HG03457 (cell line): ENCODE results near the gene TXNRD2.

Experiments used
- ATAC-seq: cut with Tn5 transposase; IDR thresholded peaks from one replicate; pipeline ENCODE4 v1.9.1; 2021; ENCODE audit warnings: moderate number of reproducible peaks; ENCODE audit not compliant: unreplicated experiment

Gene TXNRD2

DNA sequence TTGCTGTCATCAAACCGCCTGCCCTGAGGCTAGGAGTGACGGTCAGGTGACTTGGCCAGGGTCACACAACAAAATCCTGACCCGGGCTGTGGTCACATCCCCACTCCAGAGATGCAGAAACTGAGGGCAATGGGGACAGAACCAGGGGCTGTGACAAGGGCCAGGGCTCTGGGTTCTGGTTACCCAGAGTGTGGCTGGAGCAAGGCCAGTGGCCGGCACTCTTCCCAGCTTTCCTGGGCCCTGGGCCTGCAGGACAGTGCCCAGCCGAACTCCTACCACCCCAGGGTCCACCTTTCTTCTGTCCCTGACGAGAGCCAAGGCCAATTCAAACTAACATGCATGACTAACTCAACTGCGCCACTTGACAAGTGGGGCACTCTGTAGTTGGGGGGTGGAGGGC is 39.1 kb upstream of the TXNRD2 start:
- ATAC-seq: no peak

DNA sequence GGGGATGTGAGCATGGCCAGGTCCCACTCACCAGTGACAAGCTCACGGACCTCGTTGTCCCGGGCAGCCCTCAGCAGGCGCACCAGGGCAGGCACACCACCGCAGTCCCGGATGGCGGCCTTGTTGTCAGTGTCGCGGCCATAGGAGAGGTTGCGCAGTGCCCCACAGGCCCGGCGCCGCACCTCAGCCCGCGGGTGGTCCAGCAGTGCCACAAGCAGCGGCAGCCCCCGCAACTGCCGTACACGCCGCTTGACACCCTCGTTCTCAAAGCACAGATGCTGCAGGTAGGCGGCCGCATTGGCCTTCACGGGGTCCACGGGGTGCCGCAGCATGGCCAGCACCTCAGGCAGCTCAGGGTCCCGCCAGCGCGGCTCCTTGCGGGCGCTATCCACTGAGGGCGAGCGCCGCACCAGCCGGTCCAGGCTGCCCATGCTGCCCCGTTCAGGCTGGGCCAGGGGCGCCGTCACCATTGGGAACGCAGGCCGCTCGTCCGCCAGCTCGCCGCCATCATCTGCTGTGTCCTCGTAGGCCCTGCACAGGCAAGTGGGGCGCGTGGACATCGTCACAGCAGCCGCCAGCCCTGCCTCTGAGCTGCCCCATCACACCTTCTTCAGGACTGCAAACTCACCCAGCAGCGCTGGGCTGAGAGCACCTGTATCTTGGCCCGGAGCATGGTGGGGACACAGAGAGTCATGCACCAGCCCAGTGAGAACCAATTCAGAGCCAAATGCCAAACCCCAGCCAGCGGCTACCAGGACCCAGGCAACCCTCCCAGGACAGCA is 38.3 kb upstream of the TXNRD2 start:
- no peak for ATAC-seq

DNA sequence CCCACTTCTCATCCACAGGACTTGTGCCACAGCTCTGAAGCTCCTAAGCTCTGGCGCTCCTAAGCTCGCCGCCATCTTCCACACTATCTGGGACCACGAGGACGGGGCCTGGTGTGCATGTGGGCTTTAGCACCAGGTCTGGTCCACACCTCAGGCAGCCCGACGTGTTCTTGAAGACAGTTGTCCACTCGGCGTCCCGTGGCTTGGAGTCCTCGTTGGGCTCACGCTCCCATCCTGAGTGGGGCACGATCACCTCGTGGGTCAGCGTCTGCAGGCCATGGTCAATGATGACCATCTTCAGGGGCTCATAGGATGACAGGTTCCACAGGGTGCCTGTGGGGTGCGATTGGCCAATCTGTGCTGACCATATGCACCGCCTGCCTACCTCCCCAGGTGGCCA is 37.1 kb upstream of the TXNRD2 start:
- ATAC-seq: no peak

DNA sequence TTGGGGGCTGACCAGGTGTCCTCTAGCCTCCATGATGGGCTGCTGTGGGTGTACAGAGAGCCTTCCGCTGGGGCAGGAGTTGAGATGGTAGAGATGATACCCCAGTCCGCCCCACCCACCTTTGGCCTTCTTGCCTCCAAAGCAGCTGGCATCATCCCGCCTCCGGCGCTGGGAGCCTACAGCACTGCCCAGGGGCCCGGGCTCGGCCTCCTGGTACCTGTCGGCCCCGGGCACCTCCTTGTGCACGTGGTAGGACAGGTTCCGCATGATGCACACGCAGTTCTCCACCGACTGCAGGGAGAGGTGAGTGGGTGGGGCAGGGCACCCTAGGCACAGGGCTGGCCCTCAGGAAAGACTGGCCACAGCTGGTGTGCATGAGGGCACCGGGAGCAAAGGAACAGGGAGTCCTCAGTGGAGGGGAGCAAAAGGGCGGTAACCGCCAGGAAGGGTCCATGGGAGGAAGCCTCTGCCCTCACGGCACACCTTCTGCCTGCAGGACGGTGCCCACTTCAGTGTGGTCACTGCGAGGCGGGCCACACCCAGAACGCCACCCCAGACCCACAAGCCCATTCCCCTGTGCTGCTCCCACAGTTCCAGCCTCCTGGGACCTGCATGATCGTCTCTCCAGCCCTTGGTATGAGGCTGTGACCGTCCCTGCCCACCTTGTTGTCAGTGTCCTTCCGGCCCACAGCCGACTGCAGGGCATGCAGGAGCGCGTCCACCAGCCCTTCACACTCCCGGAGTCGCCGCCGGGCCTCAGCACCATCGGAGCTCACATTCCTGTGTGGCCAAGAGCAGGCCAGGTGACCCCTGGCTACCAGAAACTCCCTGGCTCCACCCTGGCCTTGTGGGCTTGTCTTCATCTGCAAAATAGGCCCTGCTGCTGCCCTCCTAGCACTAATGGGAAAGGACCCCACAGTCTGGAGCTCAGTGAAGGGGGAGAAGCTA is 36.0 kb upstream of the TXNRD2 start:
- no peak for ATAC-seq

DNA sequence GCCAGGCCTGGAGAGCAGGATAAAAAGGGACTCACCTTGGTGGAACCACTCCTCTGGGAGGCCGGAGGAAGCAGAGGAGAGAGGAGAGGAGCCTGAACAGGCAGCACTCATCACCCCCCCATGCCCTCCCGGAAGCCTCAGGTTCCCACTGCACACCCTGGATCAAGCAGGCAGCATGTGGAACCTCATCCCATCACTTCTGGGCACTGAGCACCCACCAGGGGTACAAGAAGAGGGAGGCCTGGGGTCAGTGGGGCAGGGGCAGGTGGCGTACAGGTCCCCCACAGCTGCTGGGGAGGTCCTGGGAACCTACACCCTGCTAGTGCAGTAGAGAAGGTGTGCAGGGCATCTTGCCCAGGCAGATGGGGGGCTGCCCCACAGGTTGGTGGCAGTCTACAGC is 35.1 kb upstream of the TXNRD2 start:
- ATAC-seq: no peak

DNA sequence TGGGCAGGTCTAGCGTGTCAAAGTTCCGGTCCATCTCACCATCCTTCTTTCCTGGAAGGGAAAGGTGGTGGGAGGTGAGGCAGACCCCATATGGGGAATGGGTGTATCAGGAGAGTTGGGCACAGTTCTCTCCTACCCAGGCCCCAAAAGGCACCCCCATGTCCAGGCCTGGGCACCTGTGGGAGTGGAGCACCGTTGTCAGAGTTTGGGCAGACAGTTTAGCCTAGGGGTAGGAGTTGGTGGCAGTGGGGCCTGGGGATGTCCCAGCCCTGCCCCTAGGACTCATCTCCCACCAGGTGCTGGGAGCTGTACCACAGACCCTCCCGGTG is 34.1 kb upstream of the TXNRD2 start:
- ATAC-seq: no peak

DNA sequence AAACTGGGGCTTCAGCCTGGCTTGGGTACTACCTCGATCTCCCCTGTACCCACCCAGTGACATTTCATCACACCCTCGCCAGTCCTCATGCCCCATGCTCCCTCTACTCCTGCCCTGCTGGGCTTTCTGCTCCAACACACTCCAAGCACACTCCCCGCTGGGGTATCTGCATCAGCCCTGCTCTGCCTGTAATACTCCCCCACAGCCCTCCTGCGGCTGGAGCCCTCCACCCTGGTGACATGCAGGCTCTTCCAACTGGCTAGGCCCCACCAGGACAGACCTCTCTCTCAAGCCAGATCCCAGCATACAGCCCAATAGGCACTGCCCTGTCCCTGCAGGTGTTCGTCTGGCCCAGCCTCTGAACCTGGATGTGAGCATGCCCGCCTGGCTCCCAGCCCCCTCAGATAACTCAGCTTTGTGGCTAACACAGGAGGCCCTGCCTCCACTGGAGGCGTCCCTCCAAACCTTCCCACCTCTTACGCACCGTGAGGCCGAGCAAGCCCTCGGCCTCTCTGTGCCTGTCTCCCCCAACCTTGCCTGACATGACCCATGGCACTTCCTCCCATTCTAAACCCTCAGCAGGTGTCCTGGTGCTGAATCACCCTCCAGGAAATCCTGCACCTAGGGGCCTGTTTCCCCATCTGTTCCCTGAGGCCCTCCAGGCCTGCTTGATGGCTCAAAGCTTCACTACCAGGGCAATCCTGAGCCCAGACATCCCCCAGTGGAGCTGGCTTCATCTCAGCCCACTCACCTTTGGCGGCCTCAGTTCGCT is 33.5 kb upstream of the TXNRD2 start:
- ATAC-seq: no peak

DNA sequence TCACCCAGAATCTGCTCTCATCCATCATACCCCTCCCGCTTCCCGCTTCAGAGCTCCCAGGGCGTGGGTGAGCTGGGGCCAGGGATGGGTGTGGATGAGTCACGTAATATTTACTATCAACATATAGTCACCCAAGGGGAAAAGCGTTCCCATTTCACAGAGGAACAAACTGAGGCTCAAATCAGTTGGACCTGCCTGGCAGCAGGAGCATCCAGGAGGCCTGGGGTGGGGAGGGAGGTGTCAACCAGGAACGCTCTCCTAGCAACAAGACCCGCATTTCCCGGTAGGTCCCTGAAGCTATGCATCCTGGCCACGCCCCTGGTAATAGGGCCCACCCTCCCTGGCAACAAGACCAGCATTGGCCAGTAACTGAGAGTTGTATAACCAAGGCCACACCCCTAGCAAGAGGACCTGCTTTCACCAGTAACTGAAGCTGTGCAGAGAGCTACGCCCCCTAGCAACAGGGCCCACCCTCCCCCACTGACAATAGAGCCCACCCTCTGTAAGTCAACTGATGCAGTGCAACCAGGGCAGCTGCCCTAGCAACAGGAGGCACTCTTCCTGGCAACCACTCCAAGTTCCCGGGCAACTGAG is 32.7 kb upstream of the TXNRD2 start:
- no peak for ATAC-seq

DNA sequence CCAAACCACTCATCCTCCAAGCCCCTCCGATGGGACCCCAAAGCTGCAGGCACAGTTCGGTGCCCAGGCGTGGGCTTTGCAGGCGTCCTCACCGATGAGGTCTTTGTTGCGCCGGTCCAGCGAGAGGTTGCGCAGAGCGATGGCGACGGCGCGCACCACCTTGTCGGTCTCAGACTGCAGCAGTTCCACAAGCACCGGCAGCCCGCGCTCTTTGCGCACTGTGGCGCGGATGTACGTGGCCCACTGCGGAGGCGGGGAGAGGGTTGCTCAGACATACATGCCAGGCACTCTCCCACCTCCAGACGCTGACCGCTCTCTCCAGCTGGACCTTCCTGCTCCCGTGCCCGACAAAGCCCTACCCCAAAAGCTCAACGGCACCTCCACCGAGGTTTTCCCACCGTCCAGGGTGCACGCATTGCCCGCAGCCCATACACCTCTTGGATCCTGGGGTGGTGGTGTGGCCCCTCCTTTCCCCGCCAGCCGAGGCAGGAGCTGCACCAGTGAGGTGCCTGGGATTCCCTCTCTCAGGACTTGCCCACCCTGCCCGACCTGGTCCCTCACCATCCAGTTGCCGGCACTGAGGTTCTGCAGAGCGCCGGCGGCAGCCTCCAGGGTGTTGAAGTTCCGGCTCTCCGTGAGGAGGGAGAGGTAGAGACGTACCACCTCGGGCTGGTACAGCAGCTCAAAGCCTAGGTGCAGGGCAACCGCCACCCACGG is 32.1 kb upstream of the TXNRD2 start:
- ATAC-seq: no peak

DNA sequence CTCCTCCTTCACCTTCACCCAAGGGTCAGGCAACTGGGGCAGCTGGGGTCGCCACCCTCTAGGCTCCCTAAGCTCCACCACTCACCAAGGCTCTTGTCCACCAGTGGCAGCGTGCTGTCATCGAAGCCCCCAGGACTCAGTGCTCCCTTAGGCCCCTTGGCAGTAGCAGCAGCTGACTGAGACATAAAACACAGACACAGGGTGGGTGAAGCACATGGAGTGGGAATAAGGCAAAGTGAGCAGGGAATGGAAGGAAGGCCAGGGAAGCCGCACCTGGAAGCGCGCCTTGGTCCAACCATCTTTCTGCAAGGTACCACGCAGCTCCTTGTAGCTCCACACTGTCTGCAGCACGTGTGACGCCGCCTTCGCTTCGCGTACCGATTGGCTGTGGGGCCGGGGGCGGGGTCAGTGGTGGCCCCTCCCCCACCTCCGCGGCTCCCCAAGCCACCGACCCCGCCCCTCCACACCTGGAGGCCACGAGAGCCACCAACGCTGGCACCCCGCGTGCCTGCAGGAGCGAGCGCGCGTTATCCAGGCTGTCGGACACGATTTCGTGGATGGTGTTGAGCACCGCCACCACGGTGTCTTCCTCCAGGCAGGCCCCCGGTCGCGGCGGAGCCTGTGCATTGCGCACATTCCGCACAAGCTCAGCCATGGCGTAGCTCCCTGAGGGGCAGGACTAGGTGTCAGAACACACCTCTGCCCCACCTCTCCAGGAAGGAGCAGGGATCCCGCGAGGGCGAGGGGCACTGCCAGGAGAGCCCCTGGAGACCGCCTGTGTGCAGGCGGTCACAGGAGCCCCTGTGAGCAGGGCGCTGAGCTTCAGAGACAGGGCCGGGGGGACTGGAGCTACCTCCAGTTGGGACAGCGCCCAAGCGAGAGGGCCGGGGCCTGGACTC is 31.3 kb upstream of the TXNRD2 start:
- no peak for ATAC-seq

DNA sequence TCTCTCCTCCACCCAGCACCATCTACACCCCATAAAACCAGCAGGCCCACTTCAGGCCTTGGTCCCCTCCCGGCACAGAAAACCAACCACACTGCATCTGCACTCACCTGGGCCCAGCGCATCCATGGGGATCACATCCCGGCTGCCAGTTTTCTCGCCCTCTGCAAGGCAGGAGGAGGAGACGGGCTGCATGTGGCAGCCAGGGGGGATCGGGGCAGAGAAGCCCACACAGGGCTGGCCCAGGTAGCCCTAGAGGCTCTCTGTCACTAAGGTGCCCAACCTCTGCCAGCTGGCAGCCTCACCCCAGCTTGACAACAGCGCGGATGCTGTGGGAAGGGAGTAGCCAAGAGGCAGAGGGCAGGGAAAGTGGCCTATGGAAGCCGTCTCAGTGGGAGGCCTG is 30.6 kb upstream of the TXNRD2 start:
- no peak for ATAC-seq

DNA sequence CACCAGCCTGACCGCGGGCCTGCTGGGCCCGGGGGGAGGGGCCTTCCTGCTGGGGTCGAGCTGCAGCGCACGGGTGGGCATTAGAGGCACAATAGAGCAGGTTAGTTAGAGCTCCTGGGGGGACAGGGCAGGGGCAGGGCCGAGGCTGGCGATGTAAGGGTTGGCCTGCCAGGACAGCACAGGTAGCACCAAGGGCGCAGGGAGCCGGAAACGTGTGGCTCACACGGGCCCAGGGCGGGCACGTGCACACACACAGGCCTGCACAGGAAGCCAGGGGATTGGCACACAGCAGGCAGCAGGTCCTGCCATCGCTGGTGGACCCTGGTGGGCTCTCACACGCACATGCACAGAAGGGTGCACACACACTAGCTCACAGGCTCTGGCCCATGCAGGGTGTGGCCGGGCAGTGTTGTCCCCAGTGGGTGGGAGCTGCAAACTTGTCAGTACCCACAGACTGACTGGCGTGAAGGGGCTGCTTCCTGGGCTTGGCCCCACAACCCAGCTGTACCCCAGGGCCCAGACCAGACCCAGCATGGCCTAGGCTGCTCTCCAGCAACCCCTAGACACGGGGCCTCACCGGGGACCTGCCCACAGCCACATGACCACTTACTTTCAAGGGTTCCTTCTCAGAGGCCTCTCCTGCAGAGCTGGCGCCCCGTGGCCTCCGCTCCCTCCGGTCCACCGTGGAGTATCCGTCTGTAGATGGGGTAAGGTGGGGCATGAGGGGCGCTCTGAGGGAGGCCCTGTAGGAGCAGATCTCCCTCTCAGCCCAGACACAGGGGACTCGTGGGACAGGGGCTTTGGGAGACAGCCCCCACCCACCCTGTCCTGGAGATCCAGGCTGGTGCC is 29.9 kb upstream of the TXNRD2 start:
- no peak for ATAC-seq

DNA sequence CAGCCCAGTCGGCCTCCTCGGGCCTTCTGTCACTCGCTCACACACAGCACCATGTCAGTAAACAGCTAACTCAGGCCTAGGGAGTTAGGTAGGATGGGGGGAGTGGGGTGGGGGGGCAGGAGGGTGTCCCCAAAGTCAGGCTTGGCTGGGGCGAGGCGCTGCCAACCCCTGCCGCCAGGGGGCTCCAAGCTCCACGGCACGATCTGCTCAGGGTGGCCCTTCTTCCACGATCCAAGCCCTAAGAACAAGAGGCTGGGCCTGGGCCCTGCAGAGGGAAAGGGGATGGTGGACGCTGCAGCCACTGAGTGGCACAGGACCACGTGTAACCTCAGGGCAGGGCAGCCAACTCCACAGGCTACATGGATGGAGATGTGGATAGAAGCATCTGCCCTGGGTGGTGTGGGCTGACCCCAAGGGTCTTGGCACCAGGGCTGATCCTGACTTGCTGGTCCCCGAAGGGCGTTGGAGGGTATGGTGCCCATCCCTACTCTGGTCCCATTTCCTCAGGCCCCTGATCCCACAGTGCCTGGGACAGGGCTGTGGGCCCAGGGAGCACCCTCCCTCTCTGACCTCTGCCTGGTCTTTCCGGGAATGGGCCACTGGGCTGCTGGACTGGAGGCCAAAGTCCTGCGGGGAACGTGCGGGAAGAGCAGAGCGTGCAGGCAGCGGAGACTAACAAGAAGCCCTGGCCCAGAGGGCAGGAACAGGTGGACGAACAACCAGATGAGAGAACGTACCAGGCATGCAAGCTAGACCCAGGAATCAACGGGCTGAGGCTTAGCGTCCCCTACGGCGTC is 29.1 kb upstream of the TXNRD2 start:
- no peak for ATAC-seq

DNA sequence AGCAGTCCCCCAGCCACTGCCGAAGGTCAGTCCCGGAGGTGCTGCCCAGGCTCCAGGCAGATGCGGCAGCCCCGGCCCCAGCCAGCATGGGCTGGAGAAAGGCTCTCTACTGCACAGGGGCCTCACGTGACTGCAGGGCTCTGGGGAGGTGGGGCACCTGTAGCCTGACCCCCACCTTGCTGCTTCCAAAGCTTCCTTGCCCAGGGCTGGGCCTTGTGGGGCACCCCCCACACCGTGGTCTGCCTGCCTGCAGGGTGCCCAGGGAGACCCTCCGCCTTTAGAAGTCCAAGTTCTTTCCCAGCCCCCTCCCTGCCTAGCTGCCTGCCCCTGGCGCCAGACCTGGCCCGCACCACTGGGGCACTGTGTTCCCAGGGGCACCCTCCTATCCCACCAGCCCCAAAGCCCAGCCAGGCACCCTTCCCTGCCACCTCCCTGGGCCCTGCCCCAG is 28.4 kb upstream of the TXNRD2 start:
- ATAC-seq: no peak

DNA sequence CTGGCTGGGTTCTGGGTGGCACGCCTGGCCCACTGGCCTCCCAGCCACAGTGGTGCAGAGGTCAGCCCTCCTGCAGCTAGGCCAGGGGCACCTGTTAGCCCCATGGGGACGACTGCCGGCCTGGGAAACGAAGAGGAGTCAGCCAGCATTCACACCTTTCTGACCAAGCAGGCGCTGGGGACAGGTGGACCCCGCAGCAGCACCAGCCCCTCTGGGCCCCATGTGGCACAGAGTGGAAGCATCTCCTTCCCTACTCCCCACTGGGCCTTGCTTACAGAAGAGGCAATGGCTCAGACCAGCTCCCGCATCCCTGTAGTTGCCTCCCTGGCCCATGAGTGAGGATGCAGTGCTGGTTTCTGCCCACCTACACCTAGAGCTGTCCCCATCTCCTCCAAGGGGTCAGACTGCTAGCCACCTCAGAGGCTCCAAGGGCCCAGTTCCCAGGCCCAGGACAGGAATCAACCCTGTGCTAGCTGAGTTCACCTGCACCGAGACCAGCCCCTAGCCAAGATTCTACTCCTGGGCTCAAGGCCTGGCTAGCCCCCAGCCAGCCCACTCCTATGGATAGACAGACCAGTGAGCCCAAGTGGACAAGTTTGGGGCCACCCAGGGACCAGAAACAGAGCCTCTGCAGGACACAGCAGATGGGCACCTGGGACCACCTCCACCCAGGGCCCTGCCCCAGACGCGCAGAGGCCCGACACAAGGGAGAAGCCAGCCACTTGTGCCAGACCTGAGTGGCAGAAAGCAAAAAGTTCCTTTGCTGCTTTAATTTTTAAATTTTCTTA is 27.7 kb upstream of the TXNRD2 start:
- no peak for ATAC-seq

DNA sequence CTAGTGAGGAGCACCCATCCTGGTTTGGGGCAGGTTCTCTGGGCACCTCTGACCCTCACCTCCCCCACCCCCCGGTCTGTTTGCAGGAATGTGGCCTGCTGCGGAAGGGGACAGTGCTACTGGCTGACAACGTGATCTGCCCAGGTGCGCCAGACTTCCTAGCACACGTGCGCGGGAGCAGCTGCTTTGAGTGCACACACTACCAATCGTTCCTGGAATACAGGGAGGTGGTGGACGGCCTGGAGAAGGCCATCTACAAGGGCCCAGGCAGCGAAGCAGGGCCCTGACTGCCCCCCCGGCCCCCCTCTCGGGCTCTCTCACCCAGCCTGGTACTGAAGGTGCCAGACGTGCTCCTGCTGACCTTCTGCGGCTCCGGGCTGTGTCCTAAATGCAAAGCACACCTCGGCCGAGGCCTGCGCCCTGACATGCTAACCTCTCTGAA is 26.9 kb upstream of the TXNRD2 start:
- no peak for ATAC-seq
